ENCODE data around the gene MXRA7.
"Not testable (repeated sequence)": the region's sequence is repeated elsewhere in the genome, so short reads cannot be mapped to it uniquely, and the experiment has no call there.

DNA sequence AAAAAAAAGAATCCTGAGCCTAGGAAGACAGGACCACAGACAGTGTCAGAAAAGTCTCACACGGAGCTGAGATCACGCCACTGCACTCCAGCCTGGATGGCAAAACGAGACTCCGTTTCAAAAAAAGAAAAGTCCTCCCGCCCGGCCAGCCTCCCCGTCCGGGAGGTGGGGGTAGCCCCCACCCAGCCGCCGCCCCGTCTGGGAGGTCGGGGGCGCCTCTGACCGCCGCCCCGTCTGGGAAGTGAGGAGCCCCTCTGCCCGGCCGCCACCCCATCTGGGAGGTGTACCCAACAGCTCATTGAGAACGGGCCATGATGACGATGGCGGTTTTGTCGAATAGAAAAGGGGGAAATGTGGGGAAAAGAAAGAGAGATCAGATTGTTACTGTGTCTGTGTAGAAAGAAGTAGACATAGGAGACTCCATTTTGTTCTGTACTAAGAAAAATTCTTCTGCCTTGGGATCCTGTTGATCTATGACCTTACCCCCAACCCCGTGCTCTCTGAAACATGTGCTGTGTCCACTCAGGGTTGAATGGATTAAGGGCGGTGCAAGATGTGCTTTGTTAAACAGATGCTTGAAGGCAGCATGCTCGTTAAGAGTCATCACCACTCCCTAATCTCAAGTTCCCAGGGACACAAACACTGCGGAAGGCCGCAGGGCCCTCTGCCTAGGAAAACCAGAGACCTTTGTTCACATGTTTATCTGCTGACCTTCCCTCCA, 74.1 kb downstream of the MXRA7 start:
- TF ChIP-seq, protein P1, sequence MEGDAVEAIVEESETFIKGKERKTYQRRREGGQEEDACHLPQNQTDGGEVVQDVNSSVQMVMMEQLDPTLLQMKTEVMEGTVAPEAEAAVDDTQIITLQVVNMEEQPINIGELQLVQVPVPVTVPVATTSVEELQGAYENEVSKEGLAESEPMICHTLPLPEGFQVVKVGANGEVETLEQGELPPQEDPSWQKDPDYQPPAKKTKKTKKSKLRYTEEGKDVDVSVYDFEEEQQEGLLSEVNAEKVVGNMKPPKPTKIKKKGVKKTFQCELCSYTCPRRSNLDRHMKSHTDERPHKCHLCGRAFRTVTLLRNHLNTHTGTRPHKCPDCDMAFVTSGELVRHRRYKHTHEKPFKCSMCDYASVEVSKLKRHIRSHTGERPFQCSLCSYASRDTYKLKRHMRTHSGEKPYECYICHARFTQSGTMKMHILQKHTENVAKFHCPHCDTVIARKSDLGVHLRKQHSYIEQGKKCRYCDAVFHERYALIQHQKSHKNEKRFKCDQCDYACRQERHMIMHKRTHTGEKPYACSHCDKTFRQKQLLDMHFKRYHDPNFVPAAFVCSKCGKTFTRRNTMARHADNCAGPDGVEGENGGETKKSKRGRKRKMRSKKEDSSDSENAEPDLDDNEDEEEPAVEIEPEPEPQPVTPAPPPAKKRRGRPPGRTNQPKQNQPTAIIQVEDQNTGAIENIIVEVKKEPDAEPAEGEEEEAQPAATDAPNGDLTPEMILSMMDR (IDR thresholded peaks at IDR 0.05), result not testable (repeated sequence)
- not testable (repeated sequence) for TF ChIP-seq EZH2 (IDR thresholded peaks at IDR 0.05)
